Stimulated activated CD4-positive, alpha-beta T cell treated with anti-CD3 and anti-CD28 coated beads, TNF-alpha, amount 100 ng/mL, for 24 hours (primary cell): ENCODE measurements around the gene PTCSC3.

ENCODE experiments used
- DNase-seq, 3 experiments: peaks; one replicate each; pipeline ENCODE4 v3.0.0-alpha.2; 2020; ENCODE audit warnings: low read depth in 3 of 3

Gene PTCSC3

GRCh38 chr14:36176524-36176923 lies at the start of gene PTCSC3:
Gene PTCSC3 (minus strand): TSS chr14:36176722.
- no peak for DNase-seq

DNA sequence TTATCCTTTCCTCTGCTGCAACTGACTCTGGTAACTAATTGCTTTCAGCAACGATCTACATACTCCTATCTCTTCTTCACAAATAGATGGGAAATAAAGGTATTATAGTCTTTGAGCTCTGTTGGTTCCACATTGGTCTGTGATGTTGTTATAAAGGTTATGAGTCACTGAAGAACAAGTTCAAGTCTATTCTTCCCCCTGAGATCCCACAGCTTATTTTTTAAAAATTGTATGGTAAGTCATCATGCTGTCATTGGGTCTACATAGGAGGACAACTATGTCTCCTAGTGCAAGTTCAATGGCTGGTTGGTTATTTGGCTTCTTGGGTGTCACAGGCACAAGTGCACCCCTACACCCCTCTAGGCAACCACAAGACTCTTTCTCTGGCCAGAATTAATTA lies 49.6 kb upstream of the PTCSC3 start:
- no peak for DNase-seq

GRCh38 chr14:36224176-36224575 lies 47.7 kb upstream of the PTCSC3 start:
- no peak for DNase-seq

- DNase-seq: no peak
Measured at GRCh38 chr14:36223558-36223957, 47.0 kb upstream of the PTCSC3 start.

DNA sequence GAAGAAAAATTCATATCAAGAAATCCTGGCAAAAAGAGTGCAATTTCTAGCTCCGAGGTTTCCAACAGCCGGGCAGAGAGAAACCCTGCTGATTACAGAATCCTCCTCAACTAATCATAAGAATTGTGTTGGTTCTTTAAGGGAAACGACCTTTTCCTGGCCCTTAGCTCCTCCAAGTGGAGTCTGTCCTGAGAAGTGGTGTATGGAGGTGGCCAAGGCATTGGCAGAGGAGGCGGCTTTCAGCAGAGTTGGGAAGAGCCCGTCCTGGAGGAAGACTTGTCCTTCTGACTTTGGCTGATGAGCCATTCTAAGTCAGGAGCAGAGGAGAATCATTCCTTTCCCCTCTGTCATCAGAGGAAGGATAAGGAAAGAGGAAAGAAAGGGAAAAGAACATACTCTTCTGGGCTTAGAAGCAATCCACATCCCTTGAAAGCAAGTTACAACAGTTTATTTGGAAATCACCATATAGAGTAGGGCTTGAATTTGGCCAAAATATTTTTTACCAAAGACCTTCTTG lies 46.5 kb upstream of the PTCSC3 start:
- DNase-seq: no peak

DNA sequence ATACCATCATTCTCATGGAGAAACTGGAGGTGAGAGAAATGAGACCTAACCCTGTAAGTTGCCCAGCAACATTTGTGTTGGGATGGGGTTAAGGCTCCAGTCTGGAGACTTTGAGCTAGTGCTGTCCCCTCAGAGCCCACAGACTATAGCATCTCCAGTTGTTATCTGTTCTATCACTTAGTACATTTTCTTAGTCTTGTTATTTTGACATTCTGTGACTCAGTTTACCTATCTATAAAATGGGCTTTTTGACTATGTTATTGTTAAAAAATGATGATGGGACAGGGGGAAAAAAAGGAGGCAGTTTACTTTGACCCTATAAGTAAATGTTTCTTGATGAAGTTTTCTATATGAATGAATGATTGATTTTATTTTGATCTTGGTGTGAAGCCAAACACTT lies 45.8 kb upstream of the PTCSC3 start:
- no peak for DNase-seq

GRCh38 chr14:36221112-36221511 lies 44.6 kb upstream of the PTCSC3 start:
- no peak for DNase-seq

DNA sequence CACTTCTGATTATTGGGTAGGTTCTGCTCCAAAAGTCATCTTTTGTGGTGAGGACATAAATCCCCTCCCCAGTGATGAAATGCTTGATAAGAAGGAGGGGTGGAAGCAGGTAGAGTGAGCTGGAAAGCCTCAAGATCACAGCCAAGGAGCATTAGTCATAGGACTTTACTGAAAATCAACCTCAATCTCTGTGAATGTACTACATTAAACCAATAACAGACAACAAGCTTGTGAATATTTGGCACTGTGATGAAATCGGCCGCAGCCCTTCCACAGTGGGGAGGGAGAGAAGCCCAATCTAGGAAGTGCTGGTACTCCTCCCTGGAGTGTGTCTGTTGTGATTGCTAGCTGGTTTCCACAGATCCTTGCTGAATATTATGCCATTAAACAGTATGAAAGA lies 41.2 kb upstream of the PTCSC3 start:
- no peak for DNase-seq

DNA sequence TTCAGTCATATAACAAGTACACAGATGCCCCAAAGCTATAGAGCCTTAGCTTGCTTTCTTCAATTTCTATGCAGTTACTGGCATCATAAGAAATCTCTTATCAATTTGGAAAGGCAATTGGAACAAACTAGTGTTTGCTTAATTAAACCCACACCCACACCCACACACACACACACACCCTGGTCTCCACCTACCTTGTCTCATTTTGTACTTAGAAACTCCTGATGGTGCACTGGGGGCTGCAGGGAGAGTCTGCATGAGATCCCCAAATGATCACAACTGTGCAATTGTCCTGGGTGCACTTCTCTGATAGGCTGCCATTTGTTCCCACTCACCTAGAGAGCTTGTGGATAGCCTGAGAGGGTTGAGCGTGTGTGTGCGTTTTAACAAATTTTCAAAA lies 40.5 kb upstream of the PTCSC3 start:
- DNase-seq: no peak

- no peak for DNase-seq
Measured at GRCh38 chr14:36215217-36215598, 38.7 kb upstream of the PTCSC3 start.

DNA sequence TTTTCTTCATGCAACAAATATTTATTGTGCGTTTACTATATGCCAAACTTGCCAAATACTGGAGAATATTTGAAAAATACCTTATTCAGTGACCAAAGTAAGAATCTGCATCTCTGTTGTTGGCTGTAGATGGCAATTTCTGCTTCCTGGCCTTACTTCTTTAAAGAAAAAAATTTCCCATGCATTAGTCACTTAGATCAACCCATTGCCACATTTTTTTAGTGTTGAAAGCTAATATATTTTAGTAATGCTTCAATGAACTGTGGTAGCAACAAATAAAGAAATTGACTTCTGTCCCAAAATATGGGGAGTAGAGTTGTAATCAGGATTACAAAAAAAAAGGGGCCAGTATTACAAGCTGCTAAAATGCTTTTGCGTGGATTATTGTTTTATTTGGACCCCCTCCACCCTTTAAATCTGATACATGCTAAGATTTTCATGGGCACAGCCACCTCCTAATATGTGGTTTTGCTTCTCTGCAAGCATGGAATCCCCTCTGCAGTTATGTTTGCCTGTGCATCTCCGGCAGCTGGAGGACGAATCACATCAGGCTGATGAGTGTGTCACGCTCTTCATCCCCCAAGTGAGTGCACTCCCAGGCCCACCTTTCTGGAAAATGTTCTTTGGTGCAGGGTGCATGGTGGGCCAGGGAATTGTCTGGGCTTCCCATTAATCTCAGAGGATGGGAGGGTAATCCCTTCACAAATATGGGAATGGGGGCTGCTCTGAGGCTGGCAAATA lies 38.1 kb upstream of the PTCSC3 start:
- no peak for DNase-seq

GRCh38 chr14:36212987-36213386 lies 36.5 kb upstream of the PTCSC3 start:
- DNase-seq: no peak

DNA sequence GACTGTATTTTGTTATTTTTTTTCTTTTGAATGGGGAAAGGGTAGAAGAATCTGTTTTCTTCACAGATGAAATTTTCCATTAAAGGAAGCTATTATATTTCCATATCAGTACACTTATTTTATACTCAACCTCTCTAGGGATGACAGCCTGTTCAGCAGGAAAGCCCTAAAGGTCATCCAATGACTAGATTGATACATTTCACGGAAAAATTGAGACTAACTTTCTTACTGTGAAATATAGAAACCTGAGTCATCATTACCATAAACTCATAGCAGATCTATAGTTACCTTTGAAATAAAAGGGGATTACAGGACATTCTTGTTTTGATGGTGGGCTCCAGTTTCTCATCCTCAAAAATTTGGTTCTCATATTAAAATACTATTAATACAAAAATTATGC lies 36.1 kb upstream of the PTCSC3 start:
- no peak for DNase-seq

DNA sequence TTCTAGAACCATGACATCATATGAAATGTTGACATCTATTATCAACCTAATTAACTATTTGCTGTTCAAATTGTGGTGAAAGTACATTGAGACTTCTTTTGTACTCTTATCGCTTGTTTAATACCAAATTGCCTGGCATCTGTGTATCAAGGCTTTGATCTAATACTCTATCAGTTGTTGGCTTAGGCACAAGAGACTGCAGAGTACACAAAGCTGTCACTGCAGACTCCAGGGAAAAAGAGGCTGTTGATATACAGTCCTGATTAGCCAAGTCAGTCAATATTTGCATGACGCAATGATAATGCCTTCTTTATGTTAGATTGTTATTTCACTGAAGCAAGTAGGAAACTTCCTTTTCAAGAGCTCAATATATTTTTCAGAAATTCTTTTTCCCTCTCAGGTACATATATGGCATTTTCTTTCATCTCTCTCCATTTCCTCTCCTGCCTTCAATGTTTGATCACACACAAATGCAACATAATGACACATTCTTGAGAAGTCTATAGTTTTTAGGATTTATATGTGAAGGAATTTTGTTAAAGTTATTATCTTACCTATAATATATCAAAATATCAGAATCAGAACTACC lies 32.3 kb upstream of the PTCSC3 start:
- DNase-seq: no peak

GRCh38 chr14:36207500-36207899 lies 31.0 kb upstream of the PTCSC3 start:
- no peak for DNase-seq

GRCh38 chr14:36204461-36205073 lies 28.0 kb upstream of the PTCSC3 start:
- no peak for DNase-seq

DNA sequence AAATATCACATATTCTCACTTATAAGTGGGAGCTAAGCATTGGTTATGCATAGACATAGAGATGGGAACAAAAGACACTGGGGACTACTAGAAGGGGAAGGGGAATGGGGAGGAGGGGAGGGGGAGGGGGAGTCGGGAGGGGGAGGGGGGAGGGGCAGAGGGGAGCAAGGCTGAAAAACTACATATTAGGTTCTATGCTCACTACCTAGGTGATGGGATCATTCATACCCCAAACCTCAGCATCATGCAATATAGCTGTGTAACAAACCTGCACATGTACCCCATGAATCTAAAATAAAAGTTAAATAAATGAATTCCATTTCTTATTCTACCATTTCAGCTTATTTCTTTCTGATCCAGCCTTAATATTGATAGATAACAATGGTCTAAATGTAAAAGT lies 21.9 kb upstream of the PTCSC3 start:
- no peak for DNase-seq

GRCh38 chr14:36194663-36195062 lies 18.1 kb upstream of the PTCSC3 start:
- DNase-seq: no peak

DNA sequence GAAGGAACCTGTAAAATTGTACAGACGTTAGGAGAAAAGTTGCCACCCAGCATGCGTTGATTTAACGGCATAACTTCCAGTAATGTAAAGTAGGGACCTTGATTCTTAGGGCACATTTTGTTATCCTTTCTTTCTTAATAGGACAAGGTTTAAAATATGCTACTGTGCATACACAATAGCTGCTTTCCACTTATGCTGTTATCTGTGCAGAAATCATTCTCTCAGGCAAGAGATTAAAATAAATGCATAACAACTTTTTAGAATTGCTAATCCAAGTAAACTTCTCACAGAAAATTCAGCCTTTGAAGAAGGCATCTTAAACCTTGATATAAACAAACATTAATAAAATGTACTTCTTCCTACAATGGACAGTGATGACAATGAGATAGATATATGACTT lies 16.0 kb upstream of the PTCSC3 start:
- DNase-seq: no peak

DNA sequence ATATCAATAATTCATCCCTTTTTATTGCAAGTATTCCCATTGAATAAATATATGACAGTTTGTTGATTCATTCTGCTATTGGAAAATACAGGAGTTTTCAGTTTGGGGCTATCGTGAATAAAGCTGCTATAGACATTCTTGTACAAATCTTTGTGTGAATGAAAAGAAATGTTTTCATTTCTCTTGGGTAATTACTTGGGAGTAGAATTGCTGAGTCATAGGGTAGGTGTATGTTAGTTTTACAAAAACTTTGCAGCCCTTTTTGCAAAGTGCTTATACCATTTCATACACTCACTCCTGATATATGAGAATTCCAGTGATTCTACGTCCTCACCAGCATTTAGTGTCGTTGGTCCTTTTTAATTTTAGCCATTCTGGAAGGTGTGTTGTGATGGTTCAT lies 6.9 kb upstream of the PTCSC3 start:
- DNase-seq: no peak

DNA sequence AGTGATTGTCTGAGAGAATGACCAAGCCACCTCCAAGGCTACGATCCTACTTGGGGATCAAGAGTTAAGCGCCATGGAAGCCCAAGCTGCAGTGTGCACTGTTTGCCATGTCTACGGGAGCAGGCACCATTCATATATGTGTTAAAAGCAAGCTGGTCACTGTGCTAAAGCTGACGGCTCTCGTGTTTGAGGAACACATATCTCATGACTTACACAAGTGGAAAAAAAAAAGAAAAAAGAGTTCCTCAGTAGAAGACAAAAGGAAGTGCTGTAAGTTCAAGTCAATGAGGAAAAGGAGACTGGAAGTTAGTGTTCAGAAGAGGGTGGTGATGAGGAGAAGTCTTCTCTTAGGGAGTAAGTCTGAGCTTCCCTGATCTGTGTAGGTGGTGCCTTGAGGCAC lies 4.9 kb upstream of the PTCSC3 start:
- no peak for DNase-seq

GRCh38 chr14:36177489-36177888 lies 967 bp upstream of the PTCSC3 start:
- DNase-seq: no peak

GRCh38 chr14:36174767-36175424 lies 1.6 kb downstream of the PTCSC3 start:
- DNase-seq: no peak
